NCI-H345 treated with DMSO at 0.1 percent for 48 hours (cell line): ENCODE results near the gene GCNT2.
"Not testable (repeated sequence)": the region's sequence is repeated elsewhere in the genome, so short reads cannot be mapped to it uniquely, and the experiment has no call there.

Source experiments
- DNase-seq: peaks from one replicate; lab custom pipeline; 2025; ENCODE audit not compliant: unreplicated experiment; lab: John Stamatoyannopoulos, UW

Gene GCNT2

GRCh38 chr6:10543488-10543887 lies 22.3 kb downstream of the GCNT2 start:
- DNase-seq = no peak

GRCh38 chr6:10545482-10545881 lies 24.3 kb downstream of the GCNT2 start:
- no peak for DNase-seq

- DNase-seq = no peak
These were observed 26.7 kb downstream of the GCNT2 start for GRCh38 chr6:10547809-10548208.

DNA sequence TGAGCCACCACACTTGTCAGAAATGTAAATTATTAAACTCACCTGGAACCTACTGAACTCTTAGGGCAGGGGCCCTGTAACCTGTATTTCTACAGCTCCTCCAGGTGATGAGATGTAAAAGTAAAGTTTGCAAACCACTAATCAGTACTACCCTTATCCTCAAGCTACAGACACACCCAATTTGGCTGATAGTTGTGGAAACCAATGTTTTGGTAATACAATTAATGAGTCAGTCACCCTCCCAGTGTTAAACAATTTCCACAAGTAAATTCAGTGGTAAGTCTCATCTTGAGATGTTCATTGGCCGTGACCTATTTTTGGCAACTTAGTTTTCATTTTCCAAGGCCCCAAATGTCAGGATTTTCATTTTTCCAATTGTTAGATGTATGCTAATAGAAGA lies 29.6 kb downstream of the GCNT2 start:
- DNase-seq = no peak

DNA sequence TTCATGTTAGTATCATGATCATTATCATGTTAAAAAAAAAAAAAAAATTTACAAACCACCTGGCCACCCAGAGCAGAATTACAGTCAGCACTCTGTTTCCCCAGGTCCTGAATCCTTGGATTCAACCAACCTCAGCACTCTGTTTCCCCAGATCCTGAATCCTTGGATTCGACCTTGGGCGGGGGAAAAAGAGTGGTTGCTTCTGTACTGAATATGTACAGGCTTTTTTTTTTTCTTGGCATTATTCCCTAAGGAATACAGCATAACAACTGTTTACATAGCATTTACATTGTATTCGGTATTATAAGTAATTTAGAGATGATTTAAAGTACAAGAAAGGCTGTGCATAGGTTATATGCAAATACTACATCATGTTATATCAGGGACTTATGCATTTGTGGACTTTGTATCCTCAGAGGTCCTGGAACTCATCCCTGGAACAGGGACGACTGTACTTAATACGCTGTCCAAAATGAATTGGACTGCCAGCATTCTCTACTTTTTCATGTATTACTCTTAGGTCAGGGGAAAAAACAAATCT lies 31.2 kb downstream of the GCNT2 start:
- DNase-seq = no peak

GRCh38 chr6:10553871-10554270 lies 32.7 kb downstream of the GCNT2 start:
- no peak for DNase-seq

DNA sequence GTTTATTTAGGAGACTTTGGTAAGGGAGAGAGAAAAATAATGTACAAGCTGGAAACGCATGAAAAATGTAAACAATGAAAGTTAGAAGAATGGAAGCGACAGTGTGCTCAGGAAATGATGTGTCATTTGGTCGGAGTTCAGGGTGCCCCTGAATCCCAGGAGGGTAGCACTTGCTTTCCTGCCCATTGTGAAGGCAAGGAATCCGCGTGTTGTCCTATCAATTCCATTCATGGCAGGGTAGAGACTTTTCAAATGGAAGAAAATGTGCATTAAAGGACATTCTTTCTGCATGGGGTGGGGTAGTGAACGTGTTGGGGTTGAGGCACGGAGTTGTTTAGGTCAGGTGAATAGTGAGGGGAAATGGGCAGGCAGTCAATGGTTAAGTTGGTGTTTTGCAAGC lies 33.7 kb downstream of the GCNT2 start:
- no peak for DNase-seq

- DNase-seq = no peak
These were observed 34.6 kb downstream of the GCNT2 start for GRCh38 chr6:10555625-10556309.

DNA sequence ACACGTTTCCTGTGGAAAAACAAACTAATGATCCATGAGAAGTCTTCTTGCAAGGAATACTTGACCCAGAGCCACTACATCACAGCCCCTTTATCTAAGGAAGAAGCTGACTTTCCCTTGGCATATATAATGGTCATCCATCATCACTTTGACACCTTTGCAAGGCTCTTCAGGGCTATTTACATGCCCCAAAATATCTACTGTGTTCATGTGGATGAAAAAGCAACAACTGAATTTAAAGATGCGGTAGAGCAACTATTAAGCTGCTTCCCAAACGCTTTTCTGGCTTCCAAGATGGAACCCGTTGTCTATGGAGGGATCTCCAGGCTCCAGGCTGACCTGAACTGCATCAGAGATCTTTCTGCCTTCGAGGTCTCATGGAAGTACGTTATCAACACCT lies 35.4 kb downstream of the GCNT2 start:
- DNase-seq = no peak

DNA sequence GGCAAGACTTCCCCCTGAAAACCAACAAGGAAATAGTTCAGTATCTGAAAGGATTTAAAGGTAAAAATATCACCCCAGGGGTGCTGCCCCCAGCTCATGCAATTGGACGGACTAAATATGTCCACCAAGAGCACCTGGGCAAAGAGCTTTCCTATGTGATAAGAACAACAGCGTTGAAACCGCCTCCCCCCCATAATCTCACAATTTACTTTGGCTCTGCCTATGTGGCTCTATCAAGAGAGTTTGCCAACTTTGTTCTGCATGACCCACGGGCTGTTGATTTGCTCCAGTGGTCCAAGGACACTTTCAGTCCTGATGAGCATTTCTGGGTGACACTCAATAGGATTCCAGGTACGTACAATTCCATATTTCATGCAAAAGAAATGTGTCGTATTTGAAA lies 35.8 kb downstream of the GCNT2 start:
- DNase-seq = no peak

- DNase-seq = no peak
These were observed 36.8 kb downstream of the GCNT2 start for GRCh38 chr6:10557913-10558312.

DNA sequence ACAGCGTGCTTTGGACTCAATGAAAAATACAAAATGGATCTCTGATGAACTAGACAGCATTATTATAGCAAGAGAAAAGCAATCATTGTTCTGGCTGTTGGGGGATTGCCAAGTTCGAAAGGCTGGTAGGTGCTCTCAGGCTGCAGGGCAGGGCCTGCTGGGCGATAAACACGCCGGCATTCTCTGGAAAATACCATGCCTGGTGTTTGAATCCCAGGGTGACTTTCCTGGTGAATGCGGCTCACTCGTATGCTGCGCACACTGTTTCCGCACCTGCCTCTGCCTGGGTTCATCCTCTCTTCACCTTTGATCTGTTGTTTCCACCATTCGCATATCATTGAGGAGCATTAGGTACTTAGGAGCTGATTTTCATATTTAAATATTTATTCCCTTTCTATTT lies 37.4 kb downstream of the GCNT2 start:
- DNase-seq = no peak

DNA sequence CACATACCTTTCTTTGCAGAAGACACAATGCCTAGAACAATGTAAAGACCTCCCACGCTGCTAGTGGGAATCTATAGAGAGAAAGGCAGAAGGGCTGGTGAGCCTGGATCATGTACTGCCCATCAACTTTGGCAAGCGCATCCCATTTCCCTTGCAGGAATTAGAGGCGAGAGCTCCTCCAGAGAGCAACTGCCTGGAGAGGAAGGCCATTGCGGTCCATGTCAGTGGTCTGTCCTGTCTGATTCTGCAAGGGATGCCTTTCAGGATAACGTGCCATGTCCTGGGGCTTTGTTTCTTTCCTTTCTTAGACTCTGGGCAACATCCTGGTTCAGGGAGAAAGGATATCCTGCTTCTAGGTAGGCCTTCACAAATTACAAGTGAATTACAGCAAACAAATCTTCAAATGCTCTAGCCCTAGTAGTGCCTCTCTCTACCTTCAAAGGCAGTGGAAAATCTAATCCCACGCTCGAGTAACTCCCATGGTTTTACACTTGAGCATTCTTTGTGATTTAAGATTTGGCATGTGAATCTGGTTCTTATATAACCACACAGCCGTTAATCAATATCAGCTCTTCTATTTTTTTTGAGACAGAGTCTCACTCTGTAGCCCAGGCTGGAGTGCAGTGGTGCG lies 38.5 kb downstream of the GCNT2 start:
- no peak for DNase-seq

GRCh38 chr6:10561611-10562199 lies 40.6 kb downstream of the GCNT2 start:
- no peak for DNase-seq

GRCh38 chr6:10564975-10565673 lies 44.0 kb downstream of the GCNT2 start:
- DNase-seq = no peak

DNA sequence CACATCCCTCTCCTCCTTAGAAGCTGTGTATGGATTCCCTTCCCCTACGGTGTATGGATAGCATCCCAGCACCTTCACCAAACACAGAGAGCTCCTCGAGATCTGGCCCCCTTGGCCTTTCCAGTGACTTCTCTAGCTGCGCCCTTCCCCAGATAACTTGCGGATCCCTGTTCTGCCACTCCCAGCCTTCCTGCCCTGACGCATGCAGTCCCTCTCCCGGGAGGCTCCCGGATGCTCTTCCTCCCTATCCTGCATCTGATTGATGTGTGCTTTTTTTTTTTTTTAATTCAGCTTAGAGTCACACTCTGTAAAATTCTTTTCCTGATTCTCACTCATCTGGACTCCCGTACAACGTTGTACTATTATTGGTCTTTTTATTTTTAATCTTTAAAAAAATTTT lies 44.8 kb downstream of the GCNT2 start:
- DNase-seq = no peak

DNA sequence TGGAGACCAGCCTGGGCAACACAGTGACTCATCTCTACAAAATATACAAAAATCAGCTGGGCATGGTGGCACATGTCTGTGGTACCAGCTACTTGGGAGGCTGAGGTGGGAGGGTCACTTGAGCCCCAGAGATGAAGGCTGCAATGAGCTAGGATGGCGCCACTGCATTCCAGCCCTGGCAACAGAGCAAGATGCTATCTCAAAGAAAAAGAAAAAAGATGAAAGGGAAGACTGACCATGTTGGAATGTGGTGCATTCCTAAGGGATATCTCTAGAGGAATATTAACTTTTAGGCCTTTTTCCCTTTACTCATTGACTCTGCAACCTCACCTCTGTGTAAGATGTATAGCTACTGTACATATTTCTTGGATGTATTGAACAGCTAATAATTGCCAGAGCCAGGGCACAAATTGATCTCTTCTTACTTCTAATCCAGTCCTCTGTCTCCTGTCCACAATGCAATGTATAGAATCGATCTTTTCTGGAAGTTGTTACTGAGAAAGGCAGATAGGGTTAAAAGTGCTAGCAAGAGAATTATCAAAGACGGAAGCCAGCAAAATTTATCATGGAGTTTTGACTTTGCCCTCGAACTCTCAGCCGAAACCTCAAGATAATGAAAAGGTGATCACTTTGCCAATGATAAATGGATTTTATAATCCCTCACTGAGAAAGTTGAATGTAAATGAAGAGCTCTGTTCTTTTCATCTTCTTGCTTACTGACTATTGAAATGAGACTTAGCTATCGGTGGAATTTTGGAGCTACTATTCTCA lies 46.3 kb downstream of the GCNT2 start:
- DNase-seq = no peak

DNA sequence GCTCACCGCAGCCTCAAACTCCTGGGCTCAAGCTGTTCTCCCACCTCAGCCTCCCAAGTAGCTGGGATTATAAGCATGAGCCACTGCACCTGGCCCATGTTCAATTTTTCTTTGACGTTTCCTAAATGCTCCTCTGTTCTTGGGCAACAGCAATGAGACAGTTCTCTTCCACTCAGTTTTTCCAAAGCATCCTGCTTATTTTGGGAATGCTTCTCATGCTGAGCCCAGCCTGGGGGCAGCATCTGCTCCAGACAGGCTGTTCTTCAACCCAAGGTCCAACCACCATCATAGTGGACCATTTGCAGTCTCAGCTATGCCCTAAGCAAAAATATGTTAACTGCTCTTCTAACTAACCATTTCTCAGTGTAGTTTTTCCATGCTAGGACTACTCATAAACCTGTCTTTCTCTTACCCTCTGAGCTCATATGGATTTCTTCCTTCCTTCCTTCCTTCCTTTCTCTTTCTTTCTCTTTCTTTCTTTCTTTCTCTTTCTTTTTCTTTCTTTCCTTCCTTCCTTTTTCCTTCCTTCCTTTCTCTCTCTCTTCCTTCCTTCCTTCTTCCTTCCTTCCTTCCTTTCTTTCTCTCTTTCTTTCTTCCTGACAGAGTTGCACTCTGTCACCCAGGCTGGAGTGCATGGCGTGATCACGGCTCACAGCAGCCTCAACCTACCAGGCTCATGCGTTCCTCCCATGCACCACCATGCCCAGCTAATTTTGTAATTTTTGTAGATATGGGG lies 48.4 kb downstream of the GCNT2 start:
- DNase-seq = no peak

- not testable (repeated sequence) for DNase-seq
These were observed 54.4 kb downstream of the GCNT2 start for GRCh38 chr6:10575519-10575918.

DNA sequence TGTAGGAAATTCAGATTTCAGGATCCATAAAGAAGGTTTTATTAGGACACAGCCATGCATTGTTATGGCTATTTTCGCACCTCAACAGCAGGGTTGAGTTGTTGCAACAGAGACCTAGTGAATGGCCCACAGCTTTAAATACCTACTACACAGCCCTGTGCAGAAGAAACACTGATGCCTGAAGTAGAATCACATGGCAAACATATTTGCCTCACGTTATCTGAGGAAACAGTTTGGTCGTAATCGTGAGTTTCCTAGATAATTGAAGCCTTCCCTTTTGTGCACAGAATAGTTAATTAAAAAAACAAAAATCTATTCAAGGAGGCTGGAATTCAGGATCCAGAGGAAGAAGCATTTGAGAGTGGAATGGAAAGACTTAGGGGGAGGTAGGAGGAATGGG lies 55.1 kb downstream of the GCNT2 start:
- no peak for DNase-seq
